HG03135 (cell line): ENCODE data around the gene MMD.
"Not testable (repeated sequence)": the region's sequence is repeated elsewhere in the genome, so short reads cannot be mapped to it uniquely, and the experiment has no call there.

ENCODE experiments used
- ATAC-seq: cut with Tn5 transposase; IDR thresholded peaks from one replicate; pipeline ENCODE4 v1.9.1; 2021; ENCODE audit warnings: mild to moderate bottlenecking, moderate library complexity; ENCODE audit not compliant: unreplicated experiment

MMD gene, protein sequence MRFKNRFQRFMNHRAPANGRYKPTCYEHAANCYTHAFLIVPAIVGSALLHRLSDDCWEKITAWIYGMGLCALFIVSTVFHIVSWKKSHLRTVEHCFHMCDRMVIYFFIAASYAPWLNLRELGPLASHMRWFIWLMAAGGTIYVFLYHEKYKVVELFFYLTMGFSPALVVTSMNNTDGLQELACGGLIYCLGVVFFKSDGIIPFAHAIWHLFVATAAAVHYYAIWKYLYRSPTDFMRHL

GRCh38 chr17:55421179-55421934 lies at the start of gene MMD:
MMD (minus strand) TSS chr17:55421835; CDS start chr17:55421695, 140 bp downstream.
- peak; percentile 30 for ATAC-seq

GRCh38 chr17:55466671-55467070 lies 45.0 kb upstream of the MMD start:
- no peak for ATAC-seq

DNA sequence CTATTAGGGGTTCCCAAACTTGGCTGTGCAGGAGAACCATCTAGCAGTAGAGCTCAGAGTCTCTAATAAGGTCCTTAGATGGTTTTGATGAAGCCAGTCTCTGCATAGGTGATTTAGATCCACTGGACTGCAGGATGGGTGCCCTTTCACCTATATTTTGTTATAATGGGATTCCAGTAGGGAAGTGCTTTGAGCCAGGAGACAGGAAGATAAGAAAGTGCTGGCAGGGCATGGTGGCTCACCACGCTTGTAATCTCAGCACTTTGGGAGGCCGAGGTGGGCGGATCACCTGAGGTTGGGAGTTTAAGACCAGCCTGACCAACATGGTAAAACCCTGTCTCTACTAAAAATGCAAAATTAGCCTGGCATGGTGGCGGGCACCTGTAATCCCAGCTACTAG lies 44.1 kb upstream of the MMD start:
- ATAC-seq: not testable (repeated sequence)

- ATAC-seq: peak; percentile 59
These were observed 42.0 kb upstream of the MMD start for GRCh38 chr17:55463600-55463999.

DNA sequence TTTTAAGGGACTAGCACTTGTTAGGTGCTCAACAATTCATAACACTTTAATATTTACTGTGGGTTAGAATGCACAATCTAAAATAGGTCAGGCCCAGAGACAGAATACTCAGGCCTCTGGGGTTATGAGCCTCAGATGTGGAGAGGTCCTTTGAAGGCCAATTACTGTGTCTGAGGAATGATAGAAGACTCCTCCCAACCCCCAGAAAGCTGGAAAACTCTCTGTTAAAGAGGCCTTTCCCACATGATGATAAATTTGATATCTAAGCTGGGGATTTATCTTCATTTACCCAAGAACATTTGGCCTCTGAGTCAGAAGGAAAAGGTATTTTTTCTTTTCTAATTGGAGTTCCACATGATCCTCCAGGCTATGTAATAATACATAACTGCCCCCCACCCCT lies 41.1 kb upstream of the MMD start:
- ATAC-seq: no peak

DNA sequence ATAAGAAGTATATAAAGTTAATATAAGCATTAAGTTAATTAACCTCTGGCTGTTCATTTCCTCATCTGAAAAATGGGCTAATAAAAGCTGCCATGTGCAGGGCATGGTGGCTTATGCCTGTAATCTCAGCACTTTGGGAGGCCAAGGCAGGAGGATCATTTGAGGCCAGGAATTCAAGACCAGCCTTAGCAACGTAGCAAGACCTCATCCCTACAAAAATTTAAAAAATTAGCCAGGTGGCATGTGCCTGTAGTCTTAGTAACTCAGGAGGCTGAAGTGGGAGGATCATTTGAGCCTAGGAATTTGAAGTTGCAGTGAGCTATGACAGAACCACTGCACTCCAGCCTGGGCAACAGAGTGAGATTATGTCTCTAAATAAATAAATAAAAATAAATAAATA lies 40.6 kb upstream of the MMD start:
- no peak for ATAC-seq

DNA sequence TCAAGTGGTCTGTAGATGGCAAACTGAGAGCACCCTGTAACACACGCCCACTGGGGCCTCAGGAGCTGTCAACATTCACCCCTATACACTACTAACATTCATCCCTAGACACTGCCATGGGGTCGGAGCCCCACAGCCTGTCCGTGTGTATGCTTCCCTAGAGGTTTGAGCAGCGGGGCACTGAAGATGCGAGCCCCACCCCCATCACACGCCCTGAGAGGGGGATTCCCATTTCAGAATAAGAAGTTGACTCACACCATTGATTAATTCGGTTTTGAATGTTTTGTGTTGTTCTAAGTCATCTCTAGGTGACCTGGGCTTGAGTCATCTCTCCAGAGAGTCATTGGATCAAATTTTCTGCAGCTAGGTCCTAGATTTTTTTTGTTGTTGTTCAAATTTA lies 37.3 kb upstream of the MMD start:
- no peak for ATAC-seq

- ATAC-seq: no peak
These were observed 36.8 kb upstream of the MMD start for GRCh38 chr17:55458287-55458900.

DNA sequence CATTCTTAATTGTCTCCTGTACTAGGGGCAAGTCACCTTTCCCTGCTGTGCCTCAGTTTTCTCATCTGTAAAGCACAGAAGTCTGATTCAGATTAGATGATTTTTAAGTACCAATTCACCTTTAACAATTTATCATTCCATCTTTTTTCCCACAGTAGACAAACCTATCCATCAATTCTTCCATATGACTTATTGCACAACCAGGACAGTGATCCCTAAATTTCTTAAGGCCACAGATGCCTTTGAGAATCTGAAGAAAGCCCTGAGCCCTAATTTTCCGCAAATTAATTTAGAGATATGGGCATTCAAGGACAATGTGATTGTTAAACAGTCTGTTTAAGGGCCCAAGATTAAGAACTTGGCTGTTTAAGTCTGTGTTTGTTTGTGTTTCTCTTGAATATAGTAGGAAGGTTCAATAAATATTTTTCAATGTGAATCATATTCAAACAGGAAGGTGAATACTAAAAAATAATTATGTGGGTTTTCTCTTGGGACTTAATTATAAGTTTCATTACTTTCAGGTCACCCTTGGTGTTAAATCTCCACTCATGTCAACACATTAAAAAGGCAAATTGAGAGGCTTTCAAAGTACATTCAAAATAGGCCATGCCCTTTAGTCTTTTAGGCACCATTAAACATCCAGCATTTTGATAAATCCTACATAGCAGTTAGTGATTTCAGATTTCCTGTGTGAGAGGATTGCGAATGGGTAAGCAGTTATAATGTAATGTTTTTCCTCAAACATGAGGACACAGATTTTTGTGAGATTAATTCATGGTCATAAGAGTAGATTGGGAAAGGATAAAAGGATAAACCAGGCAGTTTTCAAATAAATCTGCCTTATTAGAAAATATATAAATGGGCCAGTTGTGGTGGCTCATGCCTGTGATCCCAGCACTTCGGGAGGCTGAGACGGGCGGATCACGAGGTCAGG lies 34.9 kb upstream of the MMD start:
- no peak for ATAC-seq

DNA sequence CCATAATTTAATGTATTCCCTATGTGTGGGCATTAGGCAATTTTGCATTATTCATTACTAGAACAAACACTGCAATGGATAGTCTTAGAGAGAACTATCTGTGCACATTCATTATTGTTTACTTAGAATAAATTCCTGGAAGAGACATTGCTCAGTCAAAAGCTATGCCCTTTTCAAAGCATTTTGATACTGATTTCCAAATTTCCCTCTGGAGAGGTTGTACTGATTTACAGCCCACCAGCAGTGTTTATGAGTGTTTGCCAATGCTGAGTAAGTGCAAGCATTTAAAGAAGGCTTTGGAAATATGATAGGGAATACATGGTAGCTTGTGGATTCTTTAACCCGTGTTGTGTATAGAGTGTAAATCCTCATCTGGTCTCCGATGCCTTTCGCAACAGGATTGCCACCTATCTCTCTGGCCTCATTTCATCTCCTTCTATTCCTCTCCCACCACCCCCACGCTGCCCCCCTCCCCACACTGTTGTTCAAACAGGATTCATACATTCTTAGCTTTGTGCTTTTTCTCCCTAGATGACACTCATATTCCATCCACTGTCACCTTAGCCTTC lies 33.4 kb upstream of the MMD start:
- no peak for ATAC-seq

DNA sequence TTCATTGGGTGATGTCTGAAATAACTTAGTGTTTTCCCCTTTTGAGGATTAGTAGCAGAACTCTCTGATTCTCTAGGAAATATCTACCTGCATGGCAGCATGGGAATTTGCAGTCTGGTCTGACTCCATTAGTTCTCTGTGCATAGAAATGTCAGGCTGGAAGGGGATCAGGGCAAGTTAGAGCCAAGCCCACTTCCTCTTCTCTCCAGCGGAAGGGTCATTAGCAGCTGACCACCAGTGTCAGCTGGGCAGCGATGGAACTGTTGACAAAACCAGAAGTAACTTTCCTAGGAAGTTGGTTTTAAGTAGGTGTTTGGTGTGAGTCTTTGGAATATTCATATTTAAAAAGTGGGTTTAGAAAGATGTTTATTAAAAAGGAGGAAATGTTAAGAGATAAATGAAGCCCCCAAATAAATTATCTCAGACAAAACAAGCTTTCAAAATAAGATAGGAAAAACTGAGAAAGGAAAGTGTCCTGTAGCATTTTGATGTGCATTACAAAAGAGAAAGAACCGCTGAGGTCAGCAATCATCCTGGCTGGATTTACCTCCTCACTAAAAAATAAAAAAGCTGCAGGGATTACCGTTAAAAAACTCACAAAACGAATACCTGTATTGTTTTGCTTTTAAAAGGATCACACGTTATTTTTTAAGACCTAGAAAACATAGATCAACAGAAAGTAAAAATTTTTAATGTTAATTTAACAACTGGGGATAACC lies 32.4 kb upstream of the MMD start:
- ATAC-seq: no peak

- peak; percentile 65 for ATAC-seq
These were observed 30.6 kb upstream of the MMD start for GRCh38 chr17:55452139-55452790.

GRCh38 chr17:55451758-55452138 lies 30.1 kb upstream of the MMD start:
- ATAC-seq: no peak

GRCh38 chr17:55451203-55451641 lies 29.6 kb upstream of the MMD start:
- no peak for ATAC-seq

DNA sequence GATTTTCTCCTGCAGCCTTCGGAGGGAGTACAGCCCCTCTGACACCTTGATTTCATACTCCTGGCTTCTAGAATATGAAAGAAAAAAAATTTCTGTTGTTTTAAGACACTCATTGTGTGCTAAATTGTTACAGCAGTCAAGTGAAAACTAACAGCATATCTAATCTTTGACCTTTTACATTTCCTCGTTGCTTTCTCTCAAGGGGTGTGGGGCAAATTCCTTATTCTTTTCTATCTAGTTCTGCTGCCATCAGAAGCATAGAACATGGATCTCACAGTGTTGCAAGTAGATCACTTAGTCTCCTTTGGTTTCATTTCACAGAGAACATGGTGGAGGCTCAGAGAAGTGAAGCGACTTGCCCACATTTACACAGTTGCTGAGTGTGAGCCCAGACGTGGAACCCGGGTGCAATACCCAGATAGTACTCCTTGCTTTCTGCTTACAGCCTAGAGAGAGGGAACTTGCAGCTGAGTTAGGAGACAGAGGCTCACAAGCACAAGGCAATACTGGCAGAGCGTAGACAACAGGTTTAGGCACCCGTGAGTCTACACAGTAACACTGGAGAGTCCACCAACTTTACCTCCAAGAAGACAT lies 28.7 kb upstream of the MMD start:
- ATAC-seq: no peak

DNA sequence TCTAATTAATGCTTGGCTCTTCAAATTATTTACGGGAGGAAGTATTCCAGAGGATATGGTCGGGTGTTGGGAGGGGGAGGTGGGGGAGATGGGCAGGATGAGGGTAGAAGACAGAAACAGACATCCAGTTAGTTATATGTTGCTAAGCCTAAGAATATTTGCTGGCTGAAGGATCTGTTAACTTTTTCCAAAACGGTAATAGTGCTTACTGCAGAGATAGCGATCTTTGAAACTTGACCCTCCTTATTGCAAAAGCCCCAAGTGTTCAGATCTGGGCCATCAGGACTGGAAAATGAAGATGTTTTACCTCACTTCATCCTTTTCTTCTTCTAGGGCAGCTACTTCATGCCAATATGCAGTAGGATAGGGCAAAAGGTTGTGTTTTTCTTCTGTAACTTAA lies 27.0 kb upstream of the MMD start:
- ATAC-seq: no peak

- ATAC-seq: no peak
These were observed 25.1 kb upstream of the MMD start for GRCh38 chr17:55446581-55447205.

DNA sequence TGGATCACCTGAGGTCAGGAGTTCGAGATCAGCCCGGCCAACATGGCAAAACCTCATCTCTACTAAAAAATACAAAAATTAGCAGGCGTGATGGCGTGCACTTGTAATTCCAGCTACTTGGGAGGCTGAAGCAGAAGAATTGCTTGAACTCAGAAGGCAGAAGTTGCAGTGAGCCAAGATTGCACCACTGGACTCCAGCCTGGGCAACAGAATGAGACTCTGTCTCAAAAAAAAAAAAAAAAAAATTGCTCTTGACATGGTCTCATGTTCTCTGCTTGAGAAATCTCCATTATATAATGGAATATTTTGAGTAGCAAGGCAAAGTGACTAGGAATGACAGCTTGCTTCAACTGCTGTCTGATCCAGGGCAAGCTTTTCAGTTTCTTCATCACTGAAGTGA lies 24.4 kb upstream of the MMD start:
- ATAC-seq: not testable (repeated sequence)
